HG03354 (cell line): ENCODE results near the gene TMEM253.

Experiments used
- ATAC-seq: cut with Tn5 transposase; IDR thresholded peaks from one replicate; pipeline ENCODE4 v1.9.1; 2021; ENCODE audit warnings: mild to moderate bottlenecking; ENCODE audit not compliant: unreplicated experiment, poor library complexity, severe bottlenecking

TMEM253 gene

DNA sequence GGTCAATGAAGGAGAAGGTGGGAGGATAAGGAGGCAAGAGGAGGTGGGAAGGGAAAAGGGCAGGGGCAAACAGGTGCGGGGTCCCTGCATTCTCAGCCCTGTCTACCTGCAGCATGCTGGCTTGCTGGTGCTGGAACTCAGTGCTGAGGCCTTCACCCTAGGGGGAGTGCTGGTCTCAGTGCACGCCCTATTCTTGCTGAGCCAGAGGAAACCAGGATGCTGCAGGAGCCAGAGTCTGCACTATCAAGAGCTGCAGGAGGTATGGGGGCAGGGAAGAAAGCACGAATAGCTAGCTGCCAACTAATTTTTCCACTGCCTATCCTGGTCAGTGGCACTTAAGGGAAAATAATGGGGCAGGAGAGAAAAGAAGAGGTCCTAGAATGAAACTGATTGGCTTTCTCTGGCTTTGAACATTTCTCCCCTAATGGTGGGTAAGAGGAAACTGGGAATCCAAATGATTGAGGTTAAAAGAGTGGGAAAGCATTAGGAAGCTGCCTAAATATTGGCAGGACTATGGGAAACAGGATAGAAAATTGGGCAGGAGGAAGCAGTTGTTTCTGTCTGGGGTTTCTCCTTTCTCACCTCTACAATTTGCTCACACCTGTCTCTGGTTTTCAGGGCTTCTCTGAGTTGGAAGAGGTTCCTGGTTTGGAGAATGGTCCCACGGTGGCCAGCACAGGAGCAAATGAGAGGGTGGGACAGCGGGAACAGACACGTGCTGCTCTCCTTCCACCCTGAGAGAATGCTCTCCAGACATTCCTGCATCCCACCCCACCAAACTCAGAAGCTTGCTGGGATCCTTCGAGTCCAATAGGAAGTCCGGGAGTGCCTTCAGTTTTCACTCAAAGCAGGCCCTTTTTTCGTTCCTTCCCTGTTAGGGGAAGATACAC, 1.9 kb downstream of the TMEM253 start:
- ATAC-seq: no peak

DNA sequence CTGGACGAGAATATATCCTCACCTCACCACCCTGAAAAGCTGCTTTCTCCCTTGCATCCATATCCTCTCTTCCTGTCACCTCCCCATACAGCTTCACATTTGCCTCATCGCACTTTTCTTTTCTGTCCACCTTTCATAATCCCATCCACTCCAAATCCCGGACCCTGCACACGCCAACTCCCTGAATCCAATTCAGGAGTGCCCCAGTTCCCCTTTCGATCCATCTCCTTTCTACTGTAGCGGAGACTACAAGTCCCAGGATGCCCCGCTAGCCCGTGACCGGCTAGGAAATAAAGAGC, 2.5 kb downstream of the TMEM253 start:
- ATAC-seq: no peak

DNA sequence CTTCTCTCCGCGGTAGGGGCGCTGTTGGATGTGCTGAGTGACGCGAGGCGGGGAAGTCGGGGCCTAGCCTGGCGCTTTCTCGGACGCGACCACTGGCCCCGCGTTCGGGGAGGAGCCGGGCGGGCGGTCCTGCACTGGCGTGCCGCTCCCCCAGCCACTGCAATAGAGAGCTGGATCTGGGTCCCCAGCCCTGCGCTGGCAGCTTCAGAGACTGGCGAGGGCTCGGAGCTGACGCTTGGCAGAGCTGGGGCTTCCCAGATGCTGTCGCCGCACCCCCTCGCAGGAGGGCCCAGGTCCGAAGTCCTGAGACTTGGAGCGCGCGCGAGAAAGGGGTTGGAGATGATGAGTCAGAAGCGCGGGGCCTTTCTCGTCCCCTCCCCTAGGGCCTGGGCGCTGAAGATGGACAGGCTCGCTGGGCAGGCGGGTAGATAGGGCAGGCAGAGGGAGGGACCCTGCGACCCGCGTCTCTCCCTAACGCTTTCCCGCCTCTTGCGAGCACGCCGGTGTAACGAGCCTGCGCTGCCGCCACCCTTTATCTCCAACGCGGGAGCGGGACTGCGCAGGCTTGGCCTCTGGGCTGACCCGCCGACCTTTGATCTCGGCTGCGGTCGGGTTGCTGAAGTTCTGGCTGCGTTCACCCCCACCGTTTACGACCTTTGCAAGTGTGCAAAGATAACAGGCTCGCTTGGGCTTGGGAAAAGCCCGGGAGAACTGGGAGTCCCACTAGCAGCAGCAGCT, 3.0 kb downstream of the TMEM253 start:
- ATAC-seq: peak; percentile 94

DNA sequence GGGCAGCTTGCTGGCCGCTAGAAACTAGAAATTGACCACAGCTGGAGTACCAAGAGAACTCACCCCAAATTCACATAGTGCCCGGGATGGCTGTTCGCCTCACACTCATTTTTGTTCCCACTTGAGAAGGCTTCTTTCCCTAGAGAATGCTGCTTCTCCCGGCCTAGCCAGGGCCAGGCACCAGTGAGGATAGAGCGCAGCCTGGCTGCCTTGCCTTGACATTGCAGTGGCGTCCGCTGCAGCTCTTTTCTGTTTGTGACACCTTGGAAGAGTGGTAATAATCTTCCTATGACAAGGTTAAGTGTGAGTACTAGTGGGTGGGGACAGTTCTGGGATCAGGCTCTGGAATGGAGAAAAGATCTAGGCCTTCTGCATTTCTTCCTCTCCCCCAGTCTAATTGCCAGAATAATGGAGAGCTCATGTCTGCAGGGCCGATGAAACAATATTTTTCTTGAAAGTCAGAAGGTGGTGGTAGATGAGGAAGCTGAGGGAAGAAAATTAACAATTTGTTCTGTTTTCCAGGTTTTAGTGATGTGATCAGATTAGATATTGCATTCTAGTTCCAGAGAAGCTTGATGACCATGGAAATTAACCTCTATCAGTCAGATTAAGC, 3.7 kb downstream of the TMEM253 start:
- peak; percentile 41 for ATAC-seq

DNA sequence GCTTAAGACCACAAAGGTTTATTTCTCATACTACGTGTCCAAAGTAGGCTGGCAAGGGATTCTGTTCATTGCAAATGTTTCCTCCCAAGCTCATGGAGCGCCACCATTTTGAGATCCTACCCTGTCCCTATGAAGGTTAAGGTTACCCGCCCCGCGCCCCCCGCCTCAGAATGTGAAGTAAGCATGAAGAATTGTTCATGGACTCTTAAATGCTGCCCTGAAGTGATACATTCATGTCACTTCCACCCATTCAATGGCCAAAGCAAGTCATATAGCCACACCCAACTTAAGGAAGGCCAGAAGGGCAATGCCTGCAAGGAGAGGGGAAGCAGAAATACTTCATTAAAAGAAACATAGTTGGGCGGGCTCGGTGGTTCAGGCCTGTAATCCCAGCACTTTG, 4.2 kb downstream of the TMEM253 start:
- ATAC-seq: no peak

DNA sequence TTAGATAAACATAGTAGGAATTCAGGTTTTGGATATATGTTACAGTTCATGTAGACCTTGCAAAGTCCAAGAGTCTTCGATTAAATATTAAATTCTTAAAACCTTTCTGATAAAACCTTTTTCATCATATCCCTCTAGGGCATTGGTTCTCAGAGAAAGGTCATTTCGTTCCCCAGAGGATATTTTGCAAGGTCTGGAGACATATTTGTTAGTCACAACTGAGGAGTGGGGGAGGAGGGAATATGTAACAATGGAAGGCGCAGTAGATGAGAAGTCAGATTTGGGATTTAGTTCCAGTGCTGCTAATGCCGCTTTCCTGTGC, 5.3 kb downstream of the TMEM253 start:
- no peak for ATAC-seq

DNA sequence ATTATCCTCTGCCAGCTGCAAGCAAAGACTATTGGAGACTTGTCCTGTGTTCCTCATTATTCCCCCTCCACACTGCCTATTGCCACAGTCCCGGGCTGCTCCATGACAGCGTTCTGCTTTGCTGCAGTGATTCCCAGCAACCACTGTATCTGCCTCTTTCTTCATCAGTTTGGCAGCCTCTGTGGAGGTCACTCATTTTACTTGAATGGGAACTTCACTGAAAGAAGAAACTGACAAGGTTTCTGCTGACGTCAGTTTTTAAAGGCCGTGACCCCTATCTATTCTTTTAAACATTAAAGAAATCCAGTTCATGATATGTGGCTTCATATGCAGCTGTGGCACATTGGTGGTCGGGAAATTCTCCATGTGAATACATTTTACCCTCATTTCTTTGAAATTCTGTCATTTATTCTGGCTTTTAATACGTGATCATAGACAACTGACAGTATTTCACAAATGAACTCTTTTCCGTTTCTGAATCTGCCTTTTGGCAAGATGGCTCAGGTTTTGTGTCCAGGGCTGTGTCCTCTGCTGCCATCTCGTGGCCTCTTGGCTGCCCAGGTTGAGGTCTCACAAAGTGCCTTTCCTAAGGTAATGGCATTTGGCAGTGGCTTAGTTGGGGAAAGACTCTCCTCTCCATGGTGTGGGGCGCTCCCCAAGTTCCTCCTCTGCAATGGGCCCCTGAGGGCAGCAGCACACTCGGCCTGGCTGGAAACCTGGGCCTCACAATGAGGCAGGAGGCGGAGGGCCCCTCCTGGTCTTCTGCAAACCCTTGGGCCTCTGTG, 5.8 kb downstream of the TMEM253 start:
- ATAC-seq: no peak

DNA sequence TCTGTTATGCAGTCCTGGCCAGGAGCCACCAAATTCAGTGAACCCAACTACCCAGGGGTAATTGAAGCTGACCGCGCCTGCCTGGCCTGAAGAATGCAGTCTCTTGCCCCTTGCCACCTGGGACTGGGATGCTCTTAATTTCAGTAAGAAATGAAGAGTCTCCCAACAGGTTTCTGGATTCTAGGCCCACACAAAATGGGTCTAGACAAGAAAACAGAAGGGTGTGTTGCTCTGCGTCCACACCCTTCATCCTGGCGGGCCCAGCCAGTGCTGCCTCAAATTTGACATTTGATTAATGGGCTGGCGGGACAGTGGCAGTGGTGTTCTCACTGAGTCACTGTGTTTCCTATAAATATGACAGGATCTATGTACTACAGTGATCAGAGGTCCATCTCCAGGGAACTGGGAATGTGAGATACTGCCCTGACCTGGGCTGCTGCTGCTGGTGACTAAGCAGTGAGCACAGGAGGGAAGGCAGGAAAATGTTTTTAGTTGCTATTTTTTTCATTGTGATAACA, 6.5 kb downstream of the TMEM253 start:
- ATAC-seq: no peak

DNA sequence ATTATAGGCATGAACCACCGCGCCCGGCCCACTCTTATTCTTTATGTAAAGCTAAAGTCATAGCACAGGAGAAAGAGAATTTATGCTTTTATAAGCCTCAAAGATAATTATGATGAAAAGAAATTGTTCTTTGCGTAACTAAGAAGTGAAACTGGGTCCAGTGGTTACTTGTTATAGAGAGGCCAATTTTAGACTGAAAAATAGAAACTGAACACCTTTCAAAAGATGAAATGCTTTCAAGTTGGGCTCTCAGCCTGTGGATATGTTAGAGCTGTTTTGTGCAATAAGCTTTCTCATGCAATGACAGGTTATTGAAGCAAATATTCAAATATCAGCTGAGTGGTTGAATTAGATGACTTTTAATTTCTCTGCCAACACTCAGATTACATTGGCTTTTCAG, 7.9 kb downstream of the TMEM253 start:
- ATAC-seq: no peak

DNA sequence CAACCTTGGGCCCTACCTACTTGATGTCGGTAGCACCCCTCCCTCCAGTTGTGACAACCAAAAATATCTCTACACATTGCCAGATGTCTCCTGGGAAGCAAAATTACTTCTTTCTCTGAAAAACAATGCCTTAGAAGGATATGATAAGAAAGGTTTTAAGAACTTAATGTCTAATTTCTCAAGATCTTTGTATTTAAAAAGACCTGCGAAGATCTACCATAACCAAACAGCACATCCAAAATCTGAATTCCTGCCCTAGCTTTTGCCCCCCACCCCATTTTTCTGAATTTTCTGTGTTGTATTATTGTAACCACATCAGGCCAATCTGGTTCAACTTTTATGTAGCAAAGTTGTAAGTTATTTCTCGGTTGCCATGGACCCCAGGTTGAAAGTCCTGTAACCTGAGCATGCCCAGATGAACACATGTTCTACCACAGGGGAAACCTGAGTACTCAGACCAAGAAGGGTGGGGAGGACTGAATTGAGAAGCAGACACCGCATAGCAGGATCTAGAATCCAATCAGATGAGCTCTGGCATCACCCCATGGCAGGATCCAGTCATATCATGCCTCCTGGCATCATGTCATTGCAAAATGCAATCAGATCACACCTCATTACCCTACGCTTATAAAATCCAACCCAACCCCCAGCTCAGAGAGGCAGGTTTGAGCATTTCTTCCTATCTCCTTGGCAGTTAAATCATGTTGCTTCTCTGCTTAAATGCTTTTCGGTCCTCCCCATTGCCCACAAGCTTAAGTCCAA, 8.7 kb downstream of the TMEM253 start:
- peak; percentile 62 for ATAC-seq

DNA sequence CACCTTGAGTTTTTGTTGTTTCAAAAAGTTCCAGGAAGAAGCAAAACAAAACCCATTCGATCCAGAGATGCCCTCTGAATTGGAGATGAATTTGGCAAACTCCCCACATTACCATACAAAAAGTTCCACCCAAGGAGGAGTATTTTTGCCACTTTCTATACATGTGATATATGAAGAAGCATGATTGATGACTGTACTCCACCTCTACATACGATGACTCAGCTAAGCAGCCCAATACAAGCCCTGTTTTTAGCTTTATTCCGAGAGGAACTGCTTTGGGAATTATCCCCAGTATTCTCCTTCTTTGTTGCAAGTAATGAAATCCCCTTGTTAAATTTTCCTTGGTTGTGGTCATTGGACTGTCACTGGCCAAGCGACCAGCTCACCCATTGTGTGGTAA, 11.4 kb downstream of the TMEM253 start:
- ATAC-seq: no peak

DNA sequence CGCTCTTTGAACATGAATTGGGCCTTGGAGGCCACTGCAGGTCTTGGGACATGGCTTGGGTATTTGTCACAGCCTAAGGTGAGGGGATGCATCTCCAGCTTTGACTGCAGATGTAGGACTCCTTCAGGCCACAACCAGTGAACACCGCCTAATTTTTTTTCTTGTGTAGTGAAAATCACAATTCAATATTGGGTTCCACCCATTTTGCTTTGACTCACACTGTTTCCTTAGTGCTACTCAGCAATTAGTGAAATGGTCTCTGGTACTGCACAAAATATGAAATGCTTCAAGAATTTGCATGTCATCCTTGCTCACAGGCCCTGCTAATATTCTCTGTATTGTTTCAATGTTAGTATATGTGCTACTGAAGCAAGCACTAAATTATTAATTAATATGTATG, 12.5 kb downstream of the TMEM253 start:
- no peak for ATAC-seq

DNA sequence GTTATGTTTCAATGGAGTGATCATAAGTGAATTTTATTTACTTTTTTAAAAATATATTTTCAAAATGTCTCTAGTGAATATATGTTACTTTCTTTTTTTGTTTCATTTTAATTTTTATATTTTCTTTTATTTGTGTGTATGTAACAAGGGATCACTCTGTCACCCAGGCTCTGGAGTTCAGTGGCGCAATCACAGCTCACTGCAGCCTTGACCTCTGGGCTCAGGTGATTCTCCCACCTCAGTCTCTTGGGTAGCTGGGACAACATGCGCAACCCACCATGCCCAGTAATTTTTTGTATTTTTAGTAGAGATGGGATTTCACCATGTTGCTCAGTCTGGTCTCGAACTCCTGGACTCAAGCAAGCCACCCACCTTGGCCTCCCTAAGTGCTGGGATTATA, 18.1 kb downstream of the TMEM253 start:
- no peak for ATAC-seq

DNA sequence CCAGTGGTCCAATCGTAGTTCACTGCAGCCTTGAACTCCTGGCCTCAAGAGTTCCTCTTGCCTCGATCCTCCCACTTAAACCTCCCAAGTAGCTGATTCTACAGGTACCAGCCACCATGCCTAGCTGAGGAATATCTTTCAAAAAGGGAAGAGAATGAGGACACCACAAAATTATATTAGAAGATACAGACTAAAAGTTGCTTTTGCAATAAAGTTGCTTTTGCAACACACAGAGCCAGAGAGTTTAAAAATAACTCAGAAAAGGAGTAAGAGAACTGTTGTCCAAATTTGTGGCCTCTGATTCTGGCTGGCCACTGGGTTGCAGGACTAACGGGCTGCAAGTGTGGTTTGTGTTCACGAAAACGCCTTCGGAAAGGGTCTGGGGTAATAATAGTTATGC, 19.8 kb downstream of the TMEM253 start:
- no peak for ATAC-seq

DNA sequence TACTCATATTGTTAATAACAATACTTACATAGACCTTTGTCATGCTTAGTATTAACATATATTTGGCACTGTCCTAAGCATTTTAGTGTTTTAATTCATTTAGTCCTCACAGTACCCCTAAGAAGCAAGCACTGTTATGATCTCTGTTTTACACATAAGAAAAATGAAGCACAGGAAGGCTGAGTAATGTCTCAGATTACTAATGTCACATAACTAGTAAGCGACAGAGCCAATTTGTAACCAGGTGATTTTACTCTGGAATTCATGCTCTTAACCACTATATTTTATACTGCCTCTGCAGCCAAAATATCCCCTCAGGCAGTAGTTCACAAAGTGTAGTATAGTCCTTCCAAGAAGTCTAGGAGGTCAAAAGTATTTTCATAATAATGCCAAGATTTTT, 20.3 kb downstream of the TMEM253 start:
- ATAC-seq: no peak

DNA sequence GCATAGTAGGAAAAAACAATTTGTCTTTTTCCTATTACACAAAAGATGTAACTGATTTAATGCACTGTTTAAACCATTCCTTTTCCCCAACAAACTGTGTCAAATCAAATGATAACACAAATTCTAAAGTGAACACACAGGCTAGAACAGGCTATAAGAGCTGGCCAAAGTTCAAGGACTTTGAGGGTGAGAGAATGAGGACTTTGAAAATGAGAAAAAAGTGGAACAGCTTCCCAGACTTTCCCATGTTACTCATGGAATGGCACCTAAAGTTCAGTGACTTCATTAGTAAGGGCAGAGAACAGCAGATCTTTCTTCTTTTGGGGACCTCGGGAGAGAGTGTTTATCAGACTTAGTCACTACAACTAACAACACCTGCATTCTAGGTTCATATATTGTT, 22.6 kb downstream of the TMEM253 start:
- no peak for ATAC-seq

DNA sequence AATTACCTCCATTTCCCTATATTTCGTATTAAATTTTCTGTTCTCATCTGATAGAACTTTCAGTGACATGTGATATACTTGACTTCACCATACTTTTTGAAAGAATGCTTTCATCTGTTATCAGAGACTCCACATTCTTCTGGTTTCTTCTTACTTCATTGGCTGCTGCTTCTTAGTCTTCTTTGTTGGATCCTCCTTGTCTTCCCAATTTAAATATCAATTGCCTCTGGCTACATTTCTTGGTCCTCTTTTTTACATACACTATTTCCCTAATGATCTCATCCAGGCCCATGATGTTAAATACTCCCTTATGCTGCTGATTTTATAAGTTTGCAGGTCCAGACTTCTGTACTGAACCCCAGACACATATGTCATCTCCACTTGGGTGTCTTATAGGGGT, 33.0 kb downstream of the TMEM253 start:
- no peak for ATAC-seq

DNA sequence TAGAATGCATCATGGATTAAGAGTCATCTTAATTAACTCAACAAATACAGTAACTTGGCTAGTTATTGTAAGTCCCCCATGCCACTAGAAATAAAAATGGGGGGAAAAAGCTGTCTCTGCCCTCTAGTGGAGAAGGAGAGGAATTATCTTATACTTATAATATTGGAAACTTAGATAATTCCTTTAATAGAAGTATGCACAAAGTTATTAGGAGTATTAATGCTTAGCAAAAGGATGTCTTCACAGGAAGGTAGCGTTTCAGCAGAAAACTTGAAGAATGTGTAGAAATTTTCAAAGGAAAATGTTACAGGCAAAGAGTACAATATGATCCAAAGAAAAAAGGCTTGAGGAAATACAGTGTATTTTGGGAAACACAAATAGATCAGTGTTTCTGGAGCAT, 35.2 kb downstream of the TMEM253 start:
- ATAC-seq: no peak

DNA sequence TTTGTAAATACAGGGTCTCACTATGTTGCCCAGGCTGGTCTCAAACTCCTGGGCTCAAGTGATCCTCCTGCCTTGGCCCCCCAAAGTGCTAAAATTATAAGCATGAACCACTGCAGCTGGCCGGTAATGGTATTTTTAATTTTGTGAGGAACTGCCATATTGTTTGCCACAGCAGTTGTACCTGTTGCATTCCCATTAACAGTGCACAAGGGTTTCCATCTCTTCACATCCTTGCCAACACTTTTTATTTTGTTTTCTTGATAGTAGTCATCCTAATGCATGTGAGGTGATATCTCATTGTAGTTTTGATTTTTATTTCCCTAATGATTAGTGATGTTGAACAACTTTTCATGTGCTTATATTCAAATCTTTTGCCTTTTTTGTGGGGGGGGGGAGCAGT, 41.5 kb downstream of the TMEM253 start:
- ATAC-seq: no peak

DNA sequence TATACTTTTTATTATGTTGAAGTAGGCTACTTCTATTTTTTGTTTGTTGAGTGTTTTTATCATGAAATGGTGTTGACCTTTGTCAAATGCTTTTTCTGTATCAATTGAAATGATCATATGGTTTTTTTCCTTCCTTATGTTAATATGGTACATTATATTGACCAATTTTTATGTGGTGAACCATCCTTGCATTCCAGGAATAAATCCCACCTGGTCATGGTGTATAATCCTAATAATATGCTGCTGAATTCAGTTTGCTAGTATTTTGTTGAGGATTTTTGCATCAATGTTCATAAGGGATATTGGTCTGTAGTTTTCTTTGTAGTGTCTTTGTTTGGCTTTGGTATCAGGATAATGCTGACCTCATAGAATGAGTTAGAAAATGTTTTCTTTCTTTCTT, 44.6 kb downstream of the TMEM253 start:
- no peak for ATAC-seq
